Gastrocnemius medialis (tissue), 4 donors: ENCODE results near the gene NTMT1. TPM values are rescaled to one million over a fixed set of nuclear protein-coding genes. Genes with fewer than 3 reads are reported as not detected.

Source experiments
- ATAC-seq, 2 donors: fragments of 150-250 bp; one replicate each; pipeline ENCODE4 v1.9.1; 2016
- DNase-seq, 2 donors: peaks; one replicate each; pipeline ENCODE4 v3.0.0-alpha.2; 2019
- H3K27ac ChIP-seq, 4 donors: fragments of 200-600 bp; sonication (generic); 1 replicate in 1 of 4; 2 replicates in 3 of 4; pipeline ENCODE4 v1.5.1; 2016 to 2018; ENCODE audit warnings: mild to moderate bottlenecking in 2 of 4, moderate library complexity in 1 of 4
- H3K27me3 ChIP-seq, 3 donors: fragments of 200-600 bp; sonication (generic) in 2 of 3; 1 replicate in 1 of 3; 2 replicates in 2 of 3; pipeline versions ENCODE4 v1.5.1 to v1.6.0; 2016 to 2019; ENCODE audit warnings: mild to moderate bottlenecking in 1 of 3, moderate library complexity in 1 of 3
- H3K36me3 ChIP-seq, 2 donors: fragments of 200-600 bp; sonication (generic) in 1 of 2; one replicate each; pipeline ENCODE4 v1.5.1; 2017 to 2018
- H3K4me1 ChIP-seq, 2 donors: fragments of 200-600 bp; sonication (generic) in 1 of 2; one replicate each; pipeline ENCODE4 v1.5.1; 2016 to 2017; ENCODE audit warnings: mild to moderate bottlenecking in 2 of 2
- H3K4me3 ChIP-seq, 4 donors: fragments of 200-600 bp; sonication (generic) in 3 of 4; 1 replicate in 1 of 4; 2 replicates in 3 of 4; pipeline ENCODE4 v1.5.1; 2016 to 2019; ENCODE audit warnings: mild to moderate bottlenecking in 2 of 4
- H3K9me3 ChIP-seq, 3 donors: fragments of 200-600 bp; sonication (generic) in 2 of 3; 1 replicate in 1 of 3; 2 replicates in 2 of 3; pipeline ENCODE4 v1.5.1; 2016 to 2019
- POLR2A ChIP-seq, 2 donors: fragments of 450-650 bp; IDR thresholded peaks; one replicate each; pipeline ENCODE4 v1.6.1; 2017; ENCODE audit warnings: antibody characterized with exemption in 2 of 2, mild to moderate bottlenecking in 2 of 2, moderate library complexity in 2 of 2
- in situ Hi-C, 4 donors: fragments of 200-750 bp; cut with MboI; loops; one replicate each; pipeline versions ENCODE4 v1.15.0 to v1.8.0; 2017; ENCODE audit warnings: low sequenced_read_pairs in 4 of 4
- intact Hi-C: fragments of 100-400 bp; cut with DNase I; formaldehyde crosslinking; loops from one replicate; pipeline ENCODE4 v1.15.1; 2023; ENCODE audit warnings: low total_unique reads
- total RNA-seq, 4 donors: library from RNA; depleted of rRNA; stranded (reverse); fragments of >200 nt; gene quantifications; one replicate each; pipeline versions ENCODE4 v1.1.0 to v1.2.3, GENCODE V29; 2016
- TF ChIP-seq, protein P1 (sequence below), 5 experiments: fragments of 450-650 bp in 3 of 5; fragments of 200-600 bp in 2 of 5; sonication (generic) in 2 of 5; IDR thresholded peaks in 4 of 5; conservative IDR thresholded peaks in 1 of 5; 1 replicate in 4 of 5; 2 replicates in 1 of 5; pipeline ENCODE4 v1.5.1; 2016 to 2019; ENCODE audit warnings: antibody characterized with exemption in 5 of 5, mild to moderate bottlenecking in 3 of 5, moderate library complexity in 3 of 5

NTMT1 gene
- total RNA-seq, 4 donors from 2014 or later, result 37.8 to 82.1 (median 48.1) TPM

DNA sequence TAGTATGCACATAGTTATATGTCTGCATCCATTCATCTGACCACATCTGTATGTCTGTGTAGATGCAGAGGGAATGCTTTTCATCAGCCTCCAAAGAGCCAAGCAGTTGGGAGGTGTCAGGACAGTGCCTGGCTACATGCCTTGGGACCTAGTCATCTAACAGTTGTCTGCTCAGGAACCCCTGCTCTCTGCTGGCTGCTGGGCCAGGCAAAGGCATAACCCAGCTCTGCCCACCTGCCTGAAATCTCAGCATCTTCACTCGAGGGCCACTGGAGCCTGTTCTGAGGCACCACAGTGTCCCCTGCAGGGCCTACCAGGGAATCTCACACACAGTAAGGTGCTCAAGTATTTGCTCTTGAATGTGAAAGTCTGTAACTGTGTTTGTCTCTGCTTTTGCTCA is 8.8 kb upstream of the NTMT1 start:
- H3K4me3 ChIP-seq, result no peak overlapping the region
- H3K9me3 ChIP-seq, result no peaks in the 10 kb centered on the region
- DNase-seq, result no peak
- in situ Hi-C loops (loop anchor here in 3 of 4 donors (5.0 to 10.0 kb wide), 3 partner anchors 480 to 485 kb away; no protein-coding TSS in a partner anchor), intact Hi-C loops (no loop called here)
- peaks cover 14 to 27% (median 16%) of the 10 kb centered on the region in 3 donors for H3K27me3 ChIP-seq
- TF ChIP-seq, protein P1, sequence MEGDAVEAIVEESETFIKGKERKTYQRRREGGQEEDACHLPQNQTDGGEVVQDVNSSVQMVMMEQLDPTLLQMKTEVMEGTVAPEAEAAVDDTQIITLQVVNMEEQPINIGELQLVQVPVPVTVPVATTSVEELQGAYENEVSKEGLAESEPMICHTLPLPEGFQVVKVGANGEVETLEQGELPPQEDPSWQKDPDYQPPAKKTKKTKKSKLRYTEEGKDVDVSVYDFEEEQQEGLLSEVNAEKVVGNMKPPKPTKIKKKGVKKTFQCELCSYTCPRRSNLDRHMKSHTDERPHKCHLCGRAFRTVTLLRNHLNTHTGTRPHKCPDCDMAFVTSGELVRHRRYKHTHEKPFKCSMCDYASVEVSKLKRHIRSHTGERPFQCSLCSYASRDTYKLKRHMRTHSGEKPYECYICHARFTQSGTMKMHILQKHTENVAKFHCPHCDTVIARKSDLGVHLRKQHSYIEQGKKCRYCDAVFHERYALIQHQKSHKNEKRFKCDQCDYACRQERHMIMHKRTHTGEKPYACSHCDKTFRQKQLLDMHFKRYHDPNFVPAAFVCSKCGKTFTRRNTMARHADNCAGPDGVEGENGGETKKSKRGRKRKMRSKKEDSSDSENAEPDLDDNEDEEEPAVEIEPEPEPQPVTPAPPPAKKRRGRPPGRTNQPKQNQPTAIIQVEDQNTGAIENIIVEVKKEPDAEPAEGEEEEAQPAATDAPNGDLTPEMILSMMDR (IDR thresholded peaks at IDR 0.05 in 4 of 5, conservative IDR thresholded peaks at IDR 0.05 in 1 of 5), result no peak
- no peak for TF ChIP-seq POLR2A (IDR thresholded peaks at IDR 0.05)
- H3K36me3 ChIP-seq, result no peaks in the 10 kb centered on the region
- ATAC-seq, result no peak
- H3K27ac ChIP-seq, result no peak overlapping the region
- H3K4me1 ChIP-seq, result peaks cover 0 to 5% of the 10 kb centered on the region in 2 donors

DNA sequence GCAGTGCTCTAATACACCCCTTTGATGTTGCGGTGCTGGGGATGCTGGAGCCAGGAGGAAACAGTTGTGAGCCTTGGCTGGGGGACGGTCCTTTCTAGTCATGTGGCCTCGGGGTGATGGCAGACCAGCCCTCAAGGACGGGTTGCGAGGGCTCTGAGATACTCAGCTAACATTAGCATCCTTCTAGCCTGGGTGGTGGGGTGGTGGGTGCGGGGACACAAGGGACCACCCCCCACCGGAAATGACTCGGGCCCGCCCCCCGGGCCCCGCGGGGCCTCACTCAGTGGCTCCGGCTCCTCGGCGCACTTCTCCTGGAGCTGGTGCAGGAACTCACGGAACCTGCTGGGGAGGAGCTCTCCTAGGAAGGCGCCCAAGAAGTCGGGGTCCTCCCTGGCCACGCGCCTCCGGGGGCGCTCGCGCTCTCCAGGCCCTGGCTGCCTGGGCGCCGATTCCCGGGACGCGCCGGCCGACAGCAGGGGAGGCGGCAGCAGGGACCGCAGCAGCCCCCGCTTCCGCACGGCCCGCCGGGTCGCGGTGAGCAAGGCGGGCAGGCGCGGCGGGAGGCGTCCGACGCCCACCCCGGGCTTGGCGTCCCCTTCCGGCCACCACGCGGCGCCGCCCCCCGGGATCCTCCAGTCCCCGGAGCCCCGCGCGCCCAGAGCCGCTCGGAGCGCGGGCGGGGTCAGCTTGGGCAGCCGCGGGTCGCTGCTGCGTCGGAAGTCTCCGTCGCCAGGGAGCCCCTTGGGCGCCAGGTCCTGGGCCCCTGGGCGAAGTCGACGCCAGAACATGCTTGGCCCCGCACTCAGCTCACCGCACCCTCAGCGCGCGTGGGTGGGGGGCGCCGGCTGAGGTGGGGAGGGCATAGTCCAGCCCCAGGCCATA is 5.9 kb upstream of the NTMT1 start:
- in situ Hi-C loops, result loop anchor here in 3 of 4 donors (5.0 to 10.0 kb wide), 3 partner anchors 483 to 488 kb away; no protein-coding TSS in a partner anchor
- Histone ChIP-seq H3K9me3 (no peaks in the 10 kb centered on the region), H3K4me1 (peaks cover 0 to 5% of the 10 kb centered on the region in 2 donors), H3K27ac (no peak overlapping the region), H3K36me3 (no peaks in the 10 kb centered on the region), H3K27me3 (peaks cover 14 to 27% (median 16%) of the 10 kb centered on the region in 3 donors), H3K4me3 (peak overlapping the region; percentile 43 to 64 (median 49))
- intact Hi-C loops, result no loop called here
- TF ChIP-seq, protein P1 (IDR thresholded peaks at IDR 0.05 in 4 of 5, conservative IDR thresholded peaks at IDR 0.05 in 1 of 5), result no peak
- DNase-seq (no peak), ATAC-seq (no peak)

DNA sequence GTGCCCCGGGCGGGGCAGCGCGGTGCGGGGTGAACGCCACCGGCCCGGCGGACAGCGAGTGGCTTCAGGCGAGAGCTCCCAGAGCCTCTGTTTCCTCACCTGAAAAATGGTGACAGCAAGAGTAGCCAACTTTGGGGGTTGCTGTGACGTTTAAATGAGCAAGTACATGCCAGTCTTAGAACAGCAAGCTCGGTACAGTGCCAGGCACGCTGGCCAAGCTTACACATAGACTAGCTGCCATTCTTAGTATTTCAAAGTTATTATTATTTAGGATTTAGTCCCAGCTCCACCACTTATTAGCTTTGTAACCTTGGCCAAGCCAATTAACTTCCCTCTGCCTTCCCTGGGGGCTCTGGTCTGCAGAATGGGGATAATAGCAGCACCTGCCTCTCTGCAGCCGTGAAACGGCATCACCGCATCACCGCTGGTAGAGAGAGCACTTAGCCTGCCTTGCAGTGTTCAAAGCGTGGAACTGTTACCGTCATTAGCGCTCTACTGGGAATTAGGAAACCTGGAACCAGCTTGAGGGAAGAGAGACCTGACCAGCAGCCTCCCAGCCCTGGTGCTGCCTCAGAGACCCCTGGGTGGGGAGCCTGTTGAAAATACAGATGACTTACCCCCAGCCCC is 5.2 kb upstream of the NTMT1 start, which contains the start of gene C9orf50:
Gene C9orf50 (minus strand): TSS at position 433 of the 627 bp plus-strand sequence. CDS start 527 bp downstream, outside the sequence.
- peaks cover 0 to 5% of the 10 kb centered on the region in 2 donors for H3K4me1 ChIP-seq
- H3K27ac ChIP-seq, result no peak within 1 kb of the TSS
- DNase-seq, result no peak
- no peaks in the 10 kb centered on the region for H3K9me3 ChIP-seq
- peak within 1 kb of the TSS; percentile 43 to 64 (median 49) for H3K4me3 ChIP-seq
- in situ Hi-C loops (no loop called here), intact Hi-C loops (no loop called here)
- no peaks in the 10 kb centered on the region for H3K36me3 ChIP-seq
- TF ChIP-seq, protein P1 (IDR thresholded peaks at IDR 0.05 in 4 of 5, conservative IDR thresholded peaks at IDR 0.05 in 1 of 5), result no peak
- no peak for TF ChIP-seq POLR2A (IDR thresholded peaks at IDR 0.05)
- no peak for ATAC-seq
- H3K27me3 ChIP-seq, result peaks cover 14 to 27% (median 16%) of the 10 kb centered on the region in 3 donors

DNA sequence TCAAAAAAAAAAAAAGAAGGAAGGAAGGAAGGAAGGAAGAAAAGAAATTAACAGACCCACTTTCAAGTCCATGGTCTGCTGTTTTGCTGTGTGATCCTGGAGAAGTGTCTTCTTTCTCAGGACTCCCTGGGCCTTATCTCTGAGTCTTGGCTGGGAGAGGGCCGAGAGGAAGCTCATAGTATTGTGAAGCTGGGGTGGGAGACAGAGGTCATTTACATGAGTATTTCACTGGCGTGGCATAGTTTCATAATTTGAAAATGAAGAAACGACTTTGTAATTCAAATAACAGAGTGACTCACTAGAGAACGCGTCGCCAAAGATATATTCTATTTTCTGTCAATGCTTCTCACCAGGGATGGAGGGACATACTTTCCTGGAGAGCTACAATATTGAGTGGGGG is 2.6 kb upstream of the NTMT1 start:
- no peaks in the 10 kb centered on the region for H3K9me3 ChIP-seq
- no peak for ATAC-seq
- H3K36me3 ChIP-seq, result no peaks in the 10 kb centered on the region
- peaks cover 17 to 20% of the 10 kb centered on the region in 2 donors for H3K4me1 ChIP-seq
- no peak overlapping the region for H3K27ac ChIP-seq
- H3K4me3 ChIP-seq, result no peak overlapping the region
- in situ Hi-C loops (no loop called here), intact Hi-C loops (no loop called here)
- TF ChIP-seq, protein P1 (IDR thresholded peaks at IDR 0.05 in 4 of 5, conservative IDR thresholded peaks at IDR 0.05 in 1 of 5), result no peak
- DNase-seq, result no peak
- H3K27me3 ChIP-seq, result peaks cover 14 to 27% (median 16%) of the 10 kb centered on the region in 3 donors
